ENCODE measurements around the gene CXCR6.
A peak's percentile ranks its signal among the peaks of the same experiment; 100 is the strongest.

The CXCR6 gene

DNA sequence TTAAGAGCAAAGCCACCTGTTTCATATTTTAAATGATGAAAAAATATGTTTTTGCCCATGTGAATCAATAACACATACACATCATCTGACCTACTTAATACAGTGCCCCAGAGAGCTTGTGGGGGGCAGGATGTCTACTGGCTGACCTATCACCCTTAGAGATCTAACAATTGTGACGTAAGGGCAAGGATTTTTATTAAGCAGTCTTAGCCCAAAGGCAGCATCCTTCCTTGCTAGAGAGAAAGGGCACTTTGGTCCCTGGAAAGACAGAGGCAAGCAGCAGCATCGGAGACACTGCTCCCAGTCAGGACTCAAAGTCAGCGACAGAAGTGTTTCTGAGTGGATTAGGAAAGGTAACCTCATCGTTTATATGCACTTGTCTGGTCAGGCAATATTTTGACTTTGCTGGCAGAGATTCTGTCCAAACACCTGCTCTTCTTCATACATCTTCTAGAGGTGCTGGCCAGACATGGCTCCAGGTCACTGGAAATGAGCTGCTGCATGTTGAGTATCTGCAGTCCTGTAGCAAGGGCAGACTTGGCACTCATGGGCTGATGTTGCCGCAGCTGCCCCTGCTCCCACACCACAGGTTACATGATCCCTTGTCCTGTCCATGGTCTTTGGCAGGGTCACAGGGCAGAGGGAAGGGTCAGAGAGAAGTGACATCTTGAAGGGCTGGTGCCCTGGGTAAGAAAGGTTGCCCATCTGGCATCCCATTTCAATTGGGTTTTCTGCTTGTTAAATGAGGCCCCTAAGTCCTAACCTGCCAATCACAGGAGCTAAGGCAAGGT is 1.8 kb downstream of the CXCR6 start:
- 0 out of 2 replicates have a peak, but pooled peaks cover 4% of the 10 kb centered on the region for H4K20me1 ChIP-seq (ENCODE audit: insufficient read depth, low read length)
- ATAC-seq (ENCODE audit: insufficient read depth, low read depth) (no peak), DNase-seq (no peak)
- no peak overlapping the region; the same call in 1 of the 2 replicates for H3K9ac ChIP-seq (ENCODE audit: low read depth, low read length)
- H3K4me1 ChIP-seq (ENCODE audit: insufficient read depth, low read length): peaks cover 73% of the 10 kb centered on the region
- H3K27ac ChIP-seq (ENCODE audit: low read length): peak overlapping the region; percentile 66
- H3K27me3 ChIP-seq (ENCODE audit: insufficient read depth, low read length, poor library complexity): no peaks in the 10 kb centered on the region
- 0 out of 2 replicates have a peak overlapping the region, but pooled peaks have one; percentile 5 for H3K4me2 ChIP-seq (ENCODE audit: insufficient read depth, low read length)
- no peak overlapping the region for H2AFZ ChIP-seq (ENCODE audit: low read depth, low read length)
- no peak overlapping the region for H3K4me3 ChIP-seq (ENCODE audit: low read depth in 1 of 2, low read length in 2 of 2)
- peaks cover 14% of the 10 kb centered on the region; the same call in 1 of the 2 replicates for H3K79me2 ChIP-seq (ENCODE audit: insufficient read depth, low read length)
- H3K36me3 ChIP-seq (ENCODE audit: insufficient read depth, low read length): peaks cover 68% of the 10 kb centered on the region
- no peaks in the 10 kb centered on the region for H3K9me3 ChIP-seq (ENCODE audit: insufficient read depth, low read length, severe bottlenecking)
- TF ChIP-seq EZH2 (IDR thresholded peaks at IDR 0.05; ENCODE audit: borderline replicate concordance, low read depth, low read length, severe bottlenecking): no peak
- no peak for TF ChIP-seq CTCF (IDR thresholded peaks at IDR 0.05; ENCODE audit: borderline replicate concordance, extremely low read depth, low read length, poor library complexity, severe bottlenecking)

DNA sequence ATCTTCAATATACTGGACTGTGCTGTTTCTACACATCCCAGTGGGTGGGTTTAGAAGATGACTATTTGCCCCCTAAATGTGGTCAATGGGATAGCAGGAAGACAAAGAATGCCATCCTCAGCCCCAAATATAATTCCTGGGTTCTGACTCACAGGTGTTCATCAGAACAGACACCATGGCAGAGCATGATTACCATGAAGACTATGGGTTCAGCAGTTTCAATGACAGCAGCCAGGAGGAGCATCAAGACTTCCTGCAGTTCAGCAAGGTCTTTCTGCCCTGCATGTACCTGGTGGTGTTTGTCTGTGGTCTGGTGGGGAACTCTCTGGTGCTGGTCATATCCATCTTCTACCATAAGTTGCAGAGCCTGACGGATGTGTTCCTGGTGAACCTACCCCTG is 3.0 kb downstream of the CXCR6 start:
- Histone ChIP-seq H3K4me2 (ENCODE audit: insufficient read depth, low read length) (no peak overlapping the region), H3K27ac (ENCODE audit: low read length) (peak overlapping the region; percentile 66), H3K9ac (ENCODE audit: low read depth, low read length) (no peak overlapping the region), H3K27me3 (ENCODE audit: insufficient read depth, low read length, poor library complexity) (no peaks in the 10 kb centered on the region), H3K9me3 (ENCODE audit: insufficient read depth, low read length, severe bottlenecking) (no peaks in the 10 kb centered on the region), H3K79me2 (ENCODE audit: insufficient read depth, low read length) (peaks cover 7% of the 10 kb centered on the region; the same call in 1 of the 2 replicates), H4K20me1 (ENCODE audit: insufficient read depth, low read length) (0 out of 2 replicates have a peak, but pooled peaks cover 4% of the 10 kb centered on the region), H3K4me3 (ENCODE audit: low read depth in 1 of 2, low read length in 2 of 2) (no peak overlapping the region), H2AFZ (ENCODE audit: low read depth, low read length) (no peak overlapping the region), H3K4me1 (ENCODE audit: insufficient read depth, low read length) (peaks cover 60% of the 10 kb centered on the region), H3K36me3 (ENCODE audit: insufficient read depth, low read length) (peaks cover 71% of the 10 kb centered on the region)
- TF ChIP-seq EZH2 (IDR thresholded peaks at IDR 0.05; ENCODE audit: borderline replicate concordance, low read depth, low read length, severe bottlenecking) (no peak), CTCF (IDR thresholded peaks at IDR 0.05; ENCODE audit: borderline replicate concordance, extremely low read depth, low read length, poor library complexity, severe bottlenecking) (peak; percentile 39)
- ATAC-seq (ENCODE audit: insufficient read depth, low read depth) (no peak), DNase-seq (no peak)

- no peak for TF ChIP-seq EZH2 (IDR thresholded peaks at IDR 0.05; ENCODE audit: borderline replicate concordance, low read depth, low read length, severe bottlenecking)
- TF ChIP-seq CTCF (IDR thresholded peaks at IDR 0.05; ENCODE audit: borderline replicate concordance, extremely low read depth, low read length, poor library complexity, severe bottlenecking): no peak
- H3K79me2 ChIP-seq (ENCODE audit: insufficient read depth, low read length): peaks cover 9% of the 10 kb centered on the region; the same call in 1 of the 2 replicates
- no peaks in the 10 kb centered on the region for H3K27me3 ChIP-seq (ENCODE audit: insufficient read depth, low read length, poor library complexity)
- H2AFZ ChIP-seq (ENCODE audit: low read depth, low read length): no peak overlapping the region
- no peaks in the 10 kb centered on the region for H3K9me3 ChIP-seq (ENCODE audit: insufficient read depth, low read length, severe bottlenecking)
- H3K4me2 ChIP-seq (ENCODE audit: insufficient read depth, low read length): no peak overlapping the region
- H3K27ac ChIP-seq (ENCODE audit: low read length): peak overlapping the region; percentile 66
- DNase-seq (no peak), ATAC-seq (ENCODE audit: insufficient read depth, low read depth) (no peak)
- H4K20me1 ChIP-seq (ENCODE audit: insufficient read depth, low read length): 0 out of 2 replicates have a peak, but pooled peaks cover 4% of the 10 kb centered on the region
- H3K36me3 ChIP-seq (ENCODE audit: insufficient read depth, low read length): peaks cover 76% of the 10 kb centered on the region
- no peak overlapping the region for H3K4me3 ChIP-seq (ENCODE audit: low read depth in 1 of 2, low read length in 2 of 2)
- no peak overlapping the region for H3K9ac ChIP-seq (ENCODE audit: low read depth, low read length)
- peaks cover 54% of the 10 kb centered on the region for H3K4me1 ChIP-seq (ENCODE audit: insufficient read depth, low read length)
Observed at GRCh38 chr3:45946875-45947274, 3.6 kb downstream of the CXCR6 start.

All from DND-41 (cell line).